ENCODE data around the gene CDAN1. TPM values are rescaled to one million over a fixed set of nuclear protein-coding genes. Genes with fewer than 3 reads are reported as not detected.

CDAN1 gene
- total and polyA plus RNA-seq, 2 of the 4 experiments (the other 2 are of a cell fraction): 4.7 to 5.6 TPM

DNA sequence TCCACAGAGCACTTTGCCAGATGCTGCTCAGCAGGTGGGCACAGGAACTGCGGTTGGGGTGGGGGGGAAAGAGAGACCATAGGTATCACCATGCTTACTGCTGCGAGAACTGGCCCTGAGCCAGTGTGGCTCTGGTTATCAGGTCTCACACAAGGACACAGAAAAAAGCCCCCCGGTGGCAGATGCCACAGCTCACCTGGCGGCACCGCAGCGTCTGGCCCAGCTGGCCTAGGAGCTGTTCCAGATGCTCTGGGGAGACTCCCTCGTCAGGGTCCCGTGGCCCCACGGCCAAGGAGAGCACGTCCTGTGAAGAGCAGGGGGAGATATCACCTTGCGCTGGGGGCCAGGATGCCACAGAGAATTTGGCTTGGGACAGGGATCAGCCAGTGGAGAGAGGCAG, 10.8 kb downstream of the CDAN1 start:
- no peak overlapping the region for H3K23ac ChIP-seq (ENCODE audit: low read depth, low read length)
- no peaks in the 10 kb centered on the region; the same call in 1 of the 2 replicates for H4K20me1 ChIP-seq (ENCODE audit: insufficient read depth, low read length)
- 98% methylated on average over 8 of the region's 11 CpGs; no CpG with 5 or more reads in 1 of the 2 experiments for WGBS, 2 experiments (ENCODE audit: extremely low coverage in 2 of 2, insufficient read length in 1 of 2)
- no peak overlapping the region for H4K5ac ChIP-seq (ENCODE audit: low read depth, low read length)
- peaks cover 72% of the 10 kb centered on the region for H3K36me3 ChIP-seq (ENCODE audit: control insufficient read depth, insufficient read depth, low read length)
- ATAC-seq (ENCODE audit: low read depth) (no peak), DNase-seq (no peak)
- no peak overlapping the region for H3K9ac ChIP-seq (ENCODE audit: low read depth, low read length)
- TF ChIP-seq, protein P1, sequence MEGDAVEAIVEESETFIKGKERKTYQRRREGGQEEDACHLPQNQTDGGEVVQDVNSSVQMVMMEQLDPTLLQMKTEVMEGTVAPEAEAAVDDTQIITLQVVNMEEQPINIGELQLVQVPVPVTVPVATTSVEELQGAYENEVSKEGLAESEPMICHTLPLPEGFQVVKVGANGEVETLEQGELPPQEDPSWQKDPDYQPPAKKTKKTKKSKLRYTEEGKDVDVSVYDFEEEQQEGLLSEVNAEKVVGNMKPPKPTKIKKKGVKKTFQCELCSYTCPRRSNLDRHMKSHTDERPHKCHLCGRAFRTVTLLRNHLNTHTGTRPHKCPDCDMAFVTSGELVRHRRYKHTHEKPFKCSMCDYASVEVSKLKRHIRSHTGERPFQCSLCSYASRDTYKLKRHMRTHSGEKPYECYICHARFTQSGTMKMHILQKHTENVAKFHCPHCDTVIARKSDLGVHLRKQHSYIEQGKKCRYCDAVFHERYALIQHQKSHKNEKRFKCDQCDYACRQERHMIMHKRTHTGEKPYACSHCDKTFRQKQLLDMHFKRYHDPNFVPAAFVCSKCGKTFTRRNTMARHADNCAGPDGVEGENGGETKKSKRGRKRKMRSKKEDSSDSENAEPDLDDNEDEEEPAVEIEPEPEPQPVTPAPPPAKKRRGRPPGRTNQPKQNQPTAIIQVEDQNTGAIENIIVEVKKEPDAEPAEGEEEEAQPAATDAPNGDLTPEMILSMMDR (conservative IDR thresholded peaks at IDR 0.05; ENCODE audit: low read depth, low read length): no peak
- TF ChIP-seq, protein P2, sequence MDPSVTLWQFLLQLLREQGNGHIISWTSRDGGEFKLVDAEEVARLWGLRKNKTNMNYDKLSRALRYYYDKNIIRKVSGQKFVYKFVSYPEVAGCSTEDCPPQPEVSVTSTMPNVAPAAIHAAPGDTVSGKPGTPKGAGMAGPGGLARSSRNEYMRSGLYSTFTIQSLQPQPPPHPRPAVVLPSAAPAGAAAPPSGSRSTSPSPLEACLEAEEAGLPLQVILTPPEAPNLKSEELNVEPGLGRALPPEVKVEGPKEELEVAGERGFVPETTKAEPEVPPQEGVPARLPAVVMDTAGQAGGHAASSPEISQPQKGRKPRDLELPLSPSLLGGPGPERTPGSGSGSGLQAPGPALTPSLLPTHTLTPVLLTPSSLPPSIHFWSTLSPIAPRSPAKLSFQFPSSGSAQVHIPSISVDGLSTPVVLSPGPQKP (IDR thresholded peaks at IDR 0.05; ENCODE audit: borderline replicate concordance, low read depth, low read length): no peak
- TF ChIP-seq BHLHE40 (IDR thresholded peaks at IDR 0.05; ENCODE audit: low read depth, low read length): no peak
- H3K27ac ChIP-seq (ENCODE audit: insufficient read depth, low read length): no peak overlapping the region
- CTCF ChIA-PET: no interaction called here
- no peak overlapping the region for H4K8ac ChIP-seq (ENCODE audit: low read depth in 2 of 2, low read length in 2 of 2)
- no peak overlapping the region for H2BK20ac ChIP-seq (ENCODE audit: low read depth, low read length)
- H2BK15ac ChIP-seq (ENCODE audit: low read depth, low read length): no peak overlapping the region
- no peak overlapping the region for H2BK5ac ChIP-seq (ENCODE audit: low read depth, low read length, poor library complexity, severe bottlenecking)
- POLR2A ChIA-PET (ENCODE audit: unreplicated experiment): no interaction called here
- no peak overlapping the region for H2AK5ac ChIP-seq (ENCODE audit: low read depth, low read length)
- no peak overlapping the region for H2AFZ ChIP-seq (replicated peaks; ENCODE audit: low read length, poor library complexity)
- in situ Hi-C loops (cut with MboI; ENCODE audit: low sequenced_read_pairs) (no loop called here), intact Hi-C loops (cut with micrococcal nuclease) (no loop called here), dilution Hi-C loops (cut with HindIII; ENCODE audit: low sequenced_read_pairs, unreplicated experiment) (no loop called here)
- no peaks in the 10 kb centered on the region for H3K27me3 ChIP-seq (ENCODE audit: control insufficient read depth, insufficient read depth, low read length)
- H3K9me1 ChIP-seq (ENCODE audit: insufficient read depth, low read length): no peaks in the 10 kb centered on the region
- no TSS peak for BruUV-seq (replicated peaks)
- no peaks in the 10 kb centered on the region for H3K4me1 ChIP-seq (ENCODE audit: control insufficient read depth, insufficient read depth, low read length)
- no peak overlapping the region for H4K91ac ChIP-seq (ENCODE audit: insufficient read depth, low read depth, low read length)
- H3K79me1 ChIP-seq (ENCODE audit: low read depth in 1 of 2, low read length in 2 of 2): peaks cover 0 to 9% of the 10 kb centered on the region in 2 experiments; a peak in 2 of 4 replicates
- no peak overlapping the region for H3K56ac ChIP-seq (ENCODE audit: extremely low read depth, insufficient read depth, low read length)
- H3K4ac ChIP-seq (ENCODE audit: low read depth, low read length): no peak overlapping the region
- H2AK9ac ChIP-seq (replicated peaks; ENCODE audit: low read depth, low read length, poor library complexity): no peak overlapping the region
- H2BK120ac ChIP-seq (ENCODE audit: low read depth, low read length): no peak overlapping the region
- H3K4me2 ChIP-seq (ENCODE audit: low read depth, low read length): no peak overlapping the region
- H3K9me3 ChIP-seq (ENCODE audit: control insufficient read depth, insufficient read depth, low read length): no peaks in the 10 kb centered on the region
- H3K14ac ChIP-seq (replicated peaks; ENCODE audit: low read depth, low read length): no peak overlapping the region
- no peak overlapping the region for H3K4me3 ChIP-seq (ENCODE audit: insufficient read depth, low read depth, low read length)
- no peak overlapping the region for H3K18ac ChIP-seq (ENCODE audit: low read depth, low read length)

Measured in IMR-90 (cell line).